Spleen (tissue), 11 donors: ENCODE data around the gene SNX5. TPM values are rescaled to one million over a fixed set of nuclear protein-coding genes. Genes with fewer than 3 reads are reported as not detected.

Experiments used
- DNase-seq: peaks from one replicate; pipeline ENCODE4 v3.0.0-alpha.2; 2020
- H3K27ac ChIP-seq, 8 donors: fragments of 200-600 bp; sonication (generic) in 7 of 8; 1 replicate in 4 of 8; 2 replicates in 4 of 8; pipeline versions ENCODE4 v1.5.0 to v1.8.0; 2016 to 2021; ENCODE audit warnings: inconsistent platforms in 4 of 8, mild to moderate bottlenecking in 4 of 8, moderate library complexity in 1 of 8
- H3K27me3 ChIP-seq, 7 donors: fragments of 200-600 bp; sonication (generic) in 6 of 7; replicated peaks in 1 of 7; 1 replicate in 4 of 7; 2 replicates in 3 of 7; pipeline versions ENCODE4 v1.5.0 to v1.8.0; 2016 to 2021; ENCODE audit warnings: inconsistent platforms in 3 of 7, mild to moderate bottlenecking in 1 of 7
- H3K36me3 ChIP-seq, 6 donors: fragments of 200-600 bp; sonication (generic) in 5 of 6; 1 replicate in 4 of 6; 2 replicates in 2 of 6; pipeline versions ENCODE4 v1.5.0 to v1.8.0; 2016 to 2021; ENCODE audit warnings: inconsistent platforms in 2 of 6
- H3K4me1 ChIP-seq, 6 donors: fragments of 200-600 bp; sonication (generic) in 5 of 6; 1 replicate in 3 of 6; 2 replicates in 3 of 6; pipeline versions ENCODE4 v1.5.0 to v1.8.0; 2016 to 2021; ENCODE audit warnings: inconsistent platforms in 3 of 6
- H3K4me3 ChIP-seq, 8 donors: fragments of 200-600 bp; sonication (generic) in 7 of 8; 1 replicate in 4 of 8; 2 replicates in 4 of 8; pipeline versions ENCODE4 v1.5.0 to v1.8.0; 2016 to 2021; ENCODE audit warnings: inconsistent platforms in 4 of 8, mild to moderate bottlenecking in 4 of 8, moderate library complexity in 2 of 8
- H3K9me3 ChIP-seq, 8 donors: fragments of 200-600 bp; sonication (generic) in 7 of 8; 1 replicate in 4 of 8; 2 replicates in 4 of 8; pipeline versions ENCODE4 v1.5.0 to v1.8.0; 2016 to 2021; ENCODE audit warnings: inconsistent platforms in 4 of 8
- POLR2A ChIP-seq, 3 donors: fragments of 450-650 bp; IDR thresholded peaks; one replicate each; pipeline ENCODE4 v1.5.1; 2017; ENCODE audit warnings: antibody characterized with exemption in 3 of 3, mild to moderate bottlenecking in 1 of 3
- POLR2AphosphoS5 ChIP-seq, 3 donors: sonication (generic); formaldehyde crosslinking; IDR thresholded peaks; one replicate each; pipeline ENCODE4 v1.5.1; 2017; ENCODE audit warnings: antibody characterized with exemption in 3 of 3
- WGBS, 5 donors: extraction: QIAGEN DNeasy Blood & Tissue Kit in 3 of 5; methylation state at CpG; one replicate each; pipeline versions ENCODE4 v1.1.5 to v1.1.7; 2013 to 2018; 5-methylcytosine and 5-hydroxymethylcytosine counted together
- intact Hi-C: fragments of 100-400 bp; cut with DNase I; formaldehyde crosslinking; loops from one replicate; pipeline ENCODE4 v1.15.0; 2023; ENCODE audit warnings: low total_unique reads
- polyA plus RNA-seq, 3 donors: library from polyadenylated mRNA; stranded (reverse); fragments of 200-250 nt; gene quantifications; one replicate each; pipeline ENCODE4 v1.2.1, GENCODE V29; 2013
- total RNA-seq, 7 donors: library from RNA; depleted of rRNA in 3 of 7; stranded (reverse); fragments of >200 nt in 3 of 7; fragmentation: NEBNext Ultra II Directional in 4 of 7; extraction: Animal tissue kit (Norgen Biotek cat#: 25700) in 4 of 7; gene quantifications; one replicate each; pipeline versions ENCODE4 v1.1.0 to v1.2.1, GENCODE V29; 2016 to 2021
- TF ChIP-seq, protein P1 (sequence below), 11 experiments: fragments of 200-600 bp in 7 of 11; fragments of 450-650 bp in 4 of 11; sonication (generic) in 4 of 11; IDR thresholded peaks in 8 of 11; conservative IDR thresholded peaks in 3 of 11; 1 replicate in 7 of 11; 2 replicates in 4 of 11; pipeline versions ENCODE4 v1.4.0 to v1.8.0; 2016 to 2021; ENCODE audit warnings: antibody characterized with exemption in 11 of 11, inconsistent platforms in 4 of 11, mild to moderate bottlenecking in 1 of 11
- donor health status: healthy with polysubstance abuse.
- donor health status: DM: no; HTN: no; CAD: no; lungs with moderate emphysema.
- donor health status: DM: no; HTN: no; CAD: no.
- donor health status: Bipolar disorder and iron deficiency.
- donor health status: healthy.
- donor health status: DM: no; HTN: no; CAD: no.
- donor health status: DM: yes; HTN: yes; CAD: no.

The SNX5 gene
- total and polyA plus RNA-seq, 10 donors: 126 to 261 (median 175) TPM

GRCh38 chr20:17995967-17996819 is 27.6 kb upstream of the SNX5 start:
- Histone ChIP-seq H3K4me1 (peaks cover 0 to 28% (median 11%) of the 10 kb centered on the region in 6 donors), H3K27me3 (no peaks in the 10 kb centered on the region), H3K9me3 (no peaks in the 10 kb centered on the region), H3K27ac (no peak overlapping the region), H3K36me3 (peaks cover 0 to 10% (median 0%) of the 10 kb centered on the region in 6 donors), H3K4me3 (no peak overlapping the region)
- intact Hi-C loops: loop anchor here (10.0 kb wide), 4 partner anchors 51 to 491 kb away; partner anchors contain the start of gene BFSP1
- DNase-seq: peak; percentile 62
- TF ChIP-seq POLR2A (IDR thresholded peaks at IDR 0.05) (no peak), POLR2AphosphoS5 (IDR thresholded peaks at IDR 0.05) (no peak)
- TF ChIP-seq, protein P1, sequence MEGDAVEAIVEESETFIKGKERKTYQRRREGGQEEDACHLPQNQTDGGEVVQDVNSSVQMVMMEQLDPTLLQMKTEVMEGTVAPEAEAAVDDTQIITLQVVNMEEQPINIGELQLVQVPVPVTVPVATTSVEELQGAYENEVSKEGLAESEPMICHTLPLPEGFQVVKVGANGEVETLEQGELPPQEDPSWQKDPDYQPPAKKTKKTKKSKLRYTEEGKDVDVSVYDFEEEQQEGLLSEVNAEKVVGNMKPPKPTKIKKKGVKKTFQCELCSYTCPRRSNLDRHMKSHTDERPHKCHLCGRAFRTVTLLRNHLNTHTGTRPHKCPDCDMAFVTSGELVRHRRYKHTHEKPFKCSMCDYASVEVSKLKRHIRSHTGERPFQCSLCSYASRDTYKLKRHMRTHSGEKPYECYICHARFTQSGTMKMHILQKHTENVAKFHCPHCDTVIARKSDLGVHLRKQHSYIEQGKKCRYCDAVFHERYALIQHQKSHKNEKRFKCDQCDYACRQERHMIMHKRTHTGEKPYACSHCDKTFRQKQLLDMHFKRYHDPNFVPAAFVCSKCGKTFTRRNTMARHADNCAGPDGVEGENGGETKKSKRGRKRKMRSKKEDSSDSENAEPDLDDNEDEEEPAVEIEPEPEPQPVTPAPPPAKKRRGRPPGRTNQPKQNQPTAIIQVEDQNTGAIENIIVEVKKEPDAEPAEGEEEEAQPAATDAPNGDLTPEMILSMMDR (IDR thresholded peaks at IDR 0.05 in 8 of 11, conservative IDR thresholded peaks at IDR 0.05 in 3 of 11): peak; percentile 77 to 95 (median 92)
- WGBS, 5 donors: 25 to 31% (median 30%) methylated on average over 16 of the region's 16 CpGs

- Histone ChIP-seq H3K27ac (peak overlapping the region in 5 of 8 donors; percentile 39 to 73 (median 44)), H3K4me1 (peaks cover 0 to 28% (median 11%) of the 10 kb centered on the region in 6 donors), H3K27me3 (no peaks in the 10 kb centered on the region), H3K36me3 (peaks cover 0 to 37% (median 18%) of the 10 kb centered on the region in 6 donors), H3K4me3 (no peak overlapping the region), H3K9me3 (no peaks in the 10 kb centered on the region)
- WGBS, 5 donors: 77 to 93% (median 86%) methylated on average over 3 of the region's 3 CpGs
- intact Hi-C loops: loop anchor here (10.0 kb wide), 4 partner anchors 49 to 489 kb away; partner anchors contain the start of gene BFSP1
- TF ChIP-seq POLR2A (IDR thresholded peaks at IDR 0.05) (no peak), POLR2AphosphoS5 (IDR thresholded peaks at IDR 0.05) (no peak)
- TF ChIP-seq, protein P1 (IDR thresholded peaks at IDR 0.05 in 8 of 11, conservative IDR thresholded peaks at IDR 0.05 in 3 of 11): no peak
- DNase-seq: no peak
Measured at GRCh38 chr20:17993546-17993945, 25.0 kb upstream of the SNX5 start.

DNA sequence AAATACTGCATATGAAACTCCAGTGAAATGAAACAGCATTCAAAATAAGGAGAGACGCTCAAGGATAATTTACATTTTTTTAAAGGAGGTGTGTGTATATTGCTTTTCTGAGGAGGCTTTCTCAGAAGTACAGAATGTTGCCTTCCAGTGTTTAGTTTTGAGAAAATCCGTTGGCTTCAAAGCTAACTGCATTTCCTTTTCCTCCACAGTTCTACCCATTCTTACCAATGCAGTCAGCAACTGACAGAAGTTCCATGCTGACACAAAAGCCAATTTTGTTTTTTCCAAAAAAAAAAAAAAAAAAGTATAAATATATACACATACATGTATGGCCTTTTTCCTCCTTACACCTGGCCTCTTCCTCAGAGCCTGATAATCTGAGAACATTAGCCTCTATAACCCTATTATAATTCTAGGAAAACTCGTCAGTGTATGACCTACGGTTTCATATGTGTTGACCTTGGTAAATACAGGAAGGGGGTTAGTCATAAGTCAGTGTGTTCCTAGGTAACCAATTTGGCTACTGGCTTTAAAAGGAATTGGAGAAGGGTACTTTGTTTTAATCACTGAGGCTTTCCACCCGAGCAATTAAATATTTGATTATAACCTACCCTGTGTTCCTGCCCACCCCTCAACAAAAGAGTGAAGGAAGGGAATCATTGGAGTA is 24.4 kb upstream of the SNX5 start:
- intact Hi-C loops: loop anchor here (10.0 kb wide), 4 partner anchors 48 to 488 kb away; partner anchors contain the start of gene BFSP1
- Histone ChIP-seq H3K36me3 (peaks cover 0 to 42% (median 20%) of the 10 kb centered on the region in 6 donors), H3K9me3 (no peaks in the 10 kb centered on the region), H3K27ac (peak overlapping the region in 6 of 8 donors; percentile 22 to 73 (median 40)), H3K27me3 (no peaks in the 10 kb centered on the region), H3K4me1 (peaks cover 0 to 28% (median 11%) of the 10 kb centered on the region in 6 donors), H3K4me3 (no peak overlapping the region)
- WGBS, 5 donors: 46 to 68% (median 51%) methylated on average over 5 of the region's 5 CpGs
- TF ChIP-seq POLR2AphosphoS5 (IDR thresholded peaks at IDR 0.05): no peak
- TF ChIP-seq POLR2A (IDR thresholded peaks at IDR 0.05): no peak
- no peak for DNase-seq

- H3K27ac ChIP-seq: peak overlapping the region in 1 of 8 donors; percentile 73
- peaks cover 0 to 24% (median 11%) of the 10 kb centered on the region in 6 donors for H3K4me1 ChIP-seq
- no peak overlapping the region for H3K4me3 ChIP-seq
- H3K9me3 ChIP-seq: no peaks in the 10 kb centered on the region
- DNase-seq: no peak
- no peaks in the 10 kb centered on the region for H3K27me3 ChIP-seq
- TF ChIP-seq, protein P1 (IDR thresholded peaks at IDR 0.05 in 8 of 11, conservative IDR thresholded peaks at IDR 0.05 in 3 of 11): no peak
- no peak for TF ChIP-seq POLR2AphosphoS5 (IDR thresholded peaks at IDR 0.05)
- no peak for TF ChIP-seq POLR2A (IDR thresholded peaks at IDR 0.05)
- H3K36me3 ChIP-seq: peaks cover 0 to 49% (median 20%) of the 10 kb centered on the region in 6 donors
- 58 to 84% (median 78%) methylated on average over 6 of the region's 6 CpGs for WGBS, 5 donors
- intact Hi-C loops: loop anchor here (10.0 kb wide), 4 partner anchors 47 to 487 kb away; partner anchors contain the start of gene BFSP1
Measured at GRCh38 chr20:17992224-17992637, 23.6 kb upstream of the SNX5 start.
